Spleen (tissue), 7 donors: Measurements from ENCODE around the gene PRR5L.

Source experiments
- CTCF ChIP-seq, 11 experiments: fragments of 200-600 bp in 7 of 11; fragments of 450-650 bp in 4 of 11; sonication (generic) in 4 of 11; IDR thresholded peaks in 8 of 11; conservative IDR thresholded peaks in 3 of 11; 1 replicate in 7 of 11; 2 replicates in 4 of 11; pipeline versions ENCODE4 v1.4.0 to v1.8.0; 2016 to 2021; ENCODE audit warnings: antibody characterized with exemption in 11 of 11, inconsistent platforms in 4 of 11, mild to moderate bottlenecking in 1 of 11
- POLR2A ChIP-seq, 3 donors: fragments of 450-650 bp; IDR thresholded peaks; one replicate each; pipeline ENCODE4 v1.5.1; 2017; ENCODE audit warnings: antibody characterized with exemption in 3 of 3, mild to moderate bottlenecking in 1 of 3
- POLR2AphosphoS5 ChIP-seq, 3 donors: sonication (generic); formaldehyde crosslinking; IDR thresholded peaks; one replicate each; pipeline ENCODE4 v1.5.1; 2017; ENCODE audit warnings: antibody characterized with exemption in 3 of 3
- donor health status: DM: no; HTN: no; CAD: no; lungs with moderate emphysema.
- donor health status: DM: no; HTN: no; CAD: no.
- donor health status: DM: no; HTN: no; CAD: no.

DNA sequence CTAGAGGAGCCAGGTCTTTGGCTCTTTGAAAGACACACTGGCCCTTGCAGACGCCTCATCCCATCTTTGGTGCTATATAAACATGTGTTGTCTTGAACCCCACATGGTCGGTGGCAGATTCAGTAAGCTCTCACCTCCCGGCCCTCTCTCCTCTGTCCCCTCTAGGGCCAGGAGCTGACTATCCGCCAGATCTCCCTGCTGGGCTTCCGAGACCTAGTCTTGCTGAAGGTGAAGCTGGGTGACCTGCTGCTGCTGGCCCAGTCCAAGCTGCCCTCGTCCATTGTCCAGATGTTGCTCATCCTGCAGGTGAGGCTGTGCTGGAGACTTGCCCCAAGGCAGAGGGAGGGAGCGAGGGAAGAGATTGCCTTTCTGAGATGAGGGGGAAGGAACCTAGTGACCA is 150.0 kb downstream of the PRR5L start:
- TF ChIP-seq CTCF (IDR thresholded peaks at IDR 0.05 in 8 of 11, conservative IDR thresholded peaks at IDR 0.05 in 3 of 11) (no peak), POLR2AphosphoS5 (IDR thresholded peaks at IDR 0.05) (peak in 1 of 3 donors; percentile 52), POLR2A (IDR thresholded peaks at IDR 0.05) (no peak)
